Stimulated activated CD8-positive, alpha-beta memory T cell treated with anti-CD3 and anti-CD28 coated beads, Interleukin-7, amount 100 ng/mL, for 1 hour (primary cell): ENCODE results near the gene HLA-B.

Experiments
- DNase-seq, 2 donors: peaks; one replicate each; pipeline ENCODE4 v3.0.0-alpha.2; 2020; ENCODE audit warnings: low read depth in 2 of 2

The HLA-B gene

GRCh38 chr6:31352683-31353383 lies 4.1 kb downstream of the HLA-B start:
- no peak for DNase-seq

GRCh38 chr6:31352310-31352682 lies 4.7 kb downstream of the HLA-B start:
- DNase-seq, result no peak

GRCh38 chr6:31351401-31352309 lies 5.3 kb downstream of the HLA-B start:
- DNase-seq, result no peak

GRCh38 chr6:31351033-31351380 lies 6.0 kb downstream of the HLA-B start:
- no peak for DNase-seq

- DNase-seq, result no peak
Measured at GRCh38 chr6:31350196-31351032, 6.6 kb downstream of the HLA-B start.

- DNase-seq, result no peak
Measured at GRCh38 chr6:31349301-31349700, 7.7 kb downstream of the HLA-B start.

GRCh38 chr6:31345026-31345730 lies 11.8 kb downstream of the HLA-B start:
- no peak for DNase-seq

- DNase-seq, result no peak
Measured at GRCh38 chr6:31340228-31340627, 16.8 kb downstream of the HLA-B start.

- no peak for DNase-seq
Measured at GRCh38 chr6:31339210-31339609, 17.8 kb downstream of the HLA-B start.

- DNase-seq, result no peak
Measured at GRCh38 chr6:31336896-31337496, 20.0 kb downstream of the HLA-B start.

GRCh38 chr6:31332637-31333602 lies 24.1 kb downstream of the HLA-B start:
- no peak for DNase-seq

GRCh38 chr6:31328355-31328960 lies 28.5 kb downstream of the HLA-B start:
- no peak for DNase-seq

- DNase-seq, result no peak
Measured at GRCh38 chr6:31321820-31322219, 35.2 kb downstream of the HLA-B start.

GRCh38 chr6:31321005-31321707 lies 35.8 kb downstream of the HLA-B start:
- no peak for DNase-seq

GRCh38 chr6:31317036-31317435 lies 39.9 kb downstream of the HLA-B start:
- DNase-seq, result no peak

- no peak for DNase-seq
Measured at GRCh38 chr6:31309641-31310040, 47.3 kb downstream of the HLA-B start.

- DNase-seq, result no peak
Measured at GRCh38 chr6:31308845-31309175, 48.2 kb downstream of the HLA-B start.

GRCh38 chr6:31308050-31308844 lies 48.7 kb downstream of the HLA-B start:
- peak; percentile 42 to 50 for DNase-seq
